Fibroblast of the aortic adventitia (primary cell): ENCODE measurements around the gene NEDD4L. TPM values are rescaled to one million over a fixed set of nuclear protein-coding genes. Genes with fewer than 3 reads are reported as not detected.

ENCODE experiments used
- DNase-seq: peaks from one replicate; pipeline ENCODE4 v3.0.0-alpha.2; 2010; ENCODE audit warnings: low read depth
- H3K4me3 ChIP-seq: 2 replicates; pipeline ENCODE4 v1.5.1; 2011; ENCODE audit warnings: low read depth, mild to moderate bottlenecking, control low read depth, low read length, moderate library complexity
- CTCF ChIP-seq: IDR thresholded peaks from 2 replicates; pipeline ENCODE4 v1.5.1; 2011; ENCODE audit warnings: mild to moderate bottlenecking, low read length, control low read depth, inconsistent platforms; ENCODE audit not compliant: insufficient read depth
- total RNA-seq: library from RNA; depleted of rRNA; stranded (reverse); fragments of >200 nt; gene quantifications from 2 replicates; pipeline ENCODE4 v1.2.3, GENCODE V29; 2012; ENCODE audit warnings: low replicate concordance

Gene NEDD4L
- total RNA-seq, 1 donor, result 22.2 TPM

GRCh38 chr18:58364876-58365528 lies 321.0 kb downstream of the NEDD4L start:
- DNase-seq, result peak; percentile 17
- no peak for TF ChIP-seq CTCF
- no peak overlapping the region for H3K4me3 ChIP-seq

- no peak for DNase-seq
- no peak for TF ChIP-seq CTCF
- no peak overlapping the region for H3K4me3 ChIP-seq
These were observed 323.6 kb downstream of the NEDD4L start for GRCh38 chr18:58367425-58368140.

GRCh38 chr18:58369616-58370015 lies 325.6 kb downstream of the NEDD4L start:
- no peak for DNase-seq
- no peak for TF ChIP-seq CTCF
- no peak overlapping the region for H3K4me3 ChIP-seq

GRCh38 chr18:58370038-58370580 lies 326.1 kb downstream of the NEDD4L start:
- no peak for TF ChIP-seq CTCF
- H3K4me3 ChIP-seq, result no peak overlapping the region
- no peak for DNase-seq

- no peak for TF ChIP-seq CTCF
- DNase-seq, result no peak
- no peak overlapping the region for H3K4me3 ChIP-seq
These were observed 326.6 kb downstream of the NEDD4L start for GRCh38 chr18:58370612-58371011.

GRCh38 chr18:58373481-58373880 lies 329.5 kb downstream of the NEDD4L start:
- DNase-seq, result no peak

More at GRCh38 chr18:58373481-58373880, 329.5 kb downstream of the NEDD4L start:
- TF ChIP-seq CTCF, result no peak
- no peak overlapping the region for H3K4me3 ChIP-seq
